Right lung (tissue), 5 donors: ENCODE data around the gene SPC24. TPM values are rescaled to one million over a fixed set of nuclear protein-coding genes. Genes with fewer than 3 reads are reported as not detected.
"Not testable (repeated sequence)": the region's sequence is repeated elsewhere in the genome, so short reads cannot be mapped to it uniquely, and the experiment has no call there.

Experiments used
- DNase-seq, 2 donors: peaks; one replicate each; pipeline ENCODE4 v3.0.0-alpha.2; 2013
- polyA plus RNA-seq, 5 donors: library from polyadenylated mRNA; unstranded; fragments of 120-200 nt; gene quantifications; one replicate each; pipeline versions ENCODE4 v1.2.1 to v1.2.3, GENCODE V29; 2013; ENCODE audit warnings: inconsistent platforms in 1 of 5, low replicate concordance in 1 of 5; ENCODE audit not compliant: insufficient read length in 5 of 5, insufficient read depth in 1 of 5

The SPC24 gene
- polyA plus RNA-seq, 5 donors, result 15.4 to 34.8 (median 24.9) TPM

GRCh38 chr19:11131471-11131870, 24.1 kb downstream of the SPC24 start:
- DNase-seq, result no peak

DNA sequence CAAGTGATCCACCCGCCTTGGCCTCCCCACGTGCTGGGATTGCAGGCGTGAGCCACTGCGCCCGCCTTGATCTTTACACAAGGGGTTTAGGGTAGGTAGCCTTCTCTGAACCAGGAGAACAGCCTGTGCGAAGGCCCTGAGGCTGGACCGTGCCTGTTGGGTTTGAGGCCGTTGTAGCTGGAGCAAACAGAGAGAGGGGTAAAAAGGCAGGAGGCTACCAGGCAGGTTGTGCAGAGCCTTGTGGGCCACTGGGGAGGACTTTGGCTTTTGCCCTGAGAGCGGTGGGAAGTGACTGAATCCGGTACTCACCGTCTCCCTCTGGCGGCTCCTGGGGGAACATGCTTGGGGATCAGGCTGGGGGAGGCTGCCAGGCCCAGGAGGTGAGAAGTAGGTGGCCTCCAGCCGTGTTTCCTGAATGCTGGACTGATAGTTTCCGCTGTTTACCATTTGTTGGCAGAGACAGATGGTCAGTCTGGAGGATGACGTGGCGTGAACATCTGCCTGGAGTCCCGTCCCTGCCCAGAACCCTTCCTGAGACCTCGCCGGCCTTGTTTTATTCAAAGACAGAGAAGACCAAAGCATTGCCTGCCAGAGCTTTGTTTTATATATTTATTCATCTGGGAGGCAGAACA, 24.6 kb downstream of the SPC24 start:
- peak; percentile 53 to 72 for DNase-seq

DNA sequence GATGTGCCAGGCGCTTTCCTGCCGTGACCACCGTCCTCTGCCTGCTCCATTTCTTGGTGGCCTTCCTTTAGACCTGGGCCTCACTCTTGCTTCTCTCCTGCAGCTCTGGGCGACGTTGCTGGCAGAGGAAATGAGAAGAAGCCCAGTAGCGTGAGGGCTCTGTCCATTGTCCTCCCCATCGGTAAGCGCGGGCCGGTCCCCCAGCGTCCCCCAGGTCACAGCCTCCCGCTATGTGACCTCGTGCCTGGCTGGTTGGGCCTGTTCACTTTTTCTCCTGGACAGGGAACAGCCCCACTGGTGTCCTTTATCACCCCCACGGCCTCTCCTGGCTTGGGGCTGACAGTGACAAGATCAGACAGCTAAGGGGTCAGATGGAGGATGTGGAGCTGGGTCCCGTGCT, 27.7 kb downstream of the SPC24 start:
- no peak for DNase-seq

DNA sequence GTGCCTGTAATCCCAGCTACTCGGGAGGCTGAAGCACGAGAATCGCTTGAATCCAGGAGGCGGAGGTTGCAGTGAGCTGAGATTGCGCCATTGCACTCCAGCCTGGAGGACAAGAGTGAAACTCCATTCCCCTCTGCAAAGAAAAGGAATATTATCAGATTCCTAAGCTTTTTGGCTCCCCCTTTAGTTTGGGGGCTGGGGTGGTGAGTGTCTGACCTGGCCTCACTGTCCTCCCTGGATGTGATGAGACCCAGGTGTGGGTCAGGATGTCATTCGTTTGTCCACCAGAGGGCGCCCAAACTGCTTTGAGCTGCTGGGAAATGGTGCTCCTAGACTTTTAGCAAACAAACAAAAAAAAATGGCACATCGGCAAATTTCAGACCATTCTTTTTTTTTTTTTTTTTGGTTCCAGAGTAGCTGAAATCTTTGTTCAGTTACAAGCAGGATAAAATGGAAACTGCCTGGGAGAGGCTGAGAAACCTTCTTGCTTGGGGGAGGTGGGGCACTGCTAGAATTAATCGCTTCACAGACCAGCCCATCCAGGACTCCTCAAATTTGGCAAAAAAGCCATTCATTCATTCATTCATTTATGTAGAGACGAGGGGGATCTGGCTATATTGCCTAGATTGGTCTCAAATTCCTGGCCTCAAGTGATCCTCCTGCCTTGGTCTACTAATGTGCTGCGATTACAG, 29.4 kb downstream of the SPC24 start:
- peak; percentile 67 to 80 for DNase-seq

DNA sequence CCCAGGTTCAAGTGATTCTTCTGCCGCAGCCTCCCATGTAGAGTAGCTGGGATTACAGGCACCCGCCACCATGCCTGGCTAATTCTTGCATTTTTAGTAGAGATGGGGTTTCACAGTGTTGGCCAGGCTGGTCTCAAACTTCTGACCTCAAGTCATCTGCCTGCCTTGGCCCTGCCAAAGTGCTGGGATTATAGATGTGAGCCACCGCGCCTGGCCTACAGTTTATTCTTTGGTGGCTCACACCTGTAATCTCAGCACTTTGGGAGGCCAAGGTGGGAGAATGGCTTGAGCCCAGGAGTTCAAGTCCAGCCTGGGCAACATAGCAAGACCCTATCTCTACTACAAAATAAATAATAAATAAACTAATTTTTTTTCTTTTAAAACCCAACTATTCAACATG, 31.4 kb downstream of the SPC24 start:
- DNase-seq, result not testable (repeated sequence)

GRCh38 chr19:11123114-11123513, 32.5 kb downstream of the SPC24 start:
- no peak for DNase-seq

GRCh38 chr19:11121963-11122362, 33.6 kb downstream of the SPC24 start:
- DNase-seq, result not testable (repeated sequence)

GRCh38 chr19:11116507-11116906, 39.1 kb downstream of the SPC24 start:
- DNase-seq, result no peak

DNA sequence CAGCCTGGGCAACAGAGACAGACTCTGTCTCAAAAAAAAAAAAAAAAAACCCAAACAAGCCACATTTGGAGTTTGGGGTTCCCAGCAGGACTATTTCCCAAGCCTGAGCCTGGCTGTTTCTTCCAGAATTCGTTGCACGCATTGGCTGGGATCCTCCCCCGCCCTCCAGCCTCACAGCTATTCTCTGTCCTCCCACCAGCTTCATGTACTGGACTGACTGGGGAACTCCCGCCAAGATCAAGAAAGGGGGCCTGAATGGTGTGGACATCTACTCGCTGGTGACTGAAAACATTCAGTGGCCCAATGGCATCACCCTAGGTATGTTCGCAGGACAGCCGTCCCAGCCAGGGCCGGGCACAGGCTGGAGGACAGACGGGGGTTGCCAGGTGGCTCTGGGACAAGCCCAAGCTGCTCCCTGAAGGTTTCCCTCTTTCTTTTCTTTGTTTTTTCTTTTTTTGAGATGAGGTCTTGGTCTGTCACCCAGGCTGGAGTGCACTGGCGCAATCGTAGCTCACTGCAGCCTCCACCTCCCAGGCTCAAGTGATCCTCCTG, 39.6 kb downstream of the SPC24 start:
- DNase-seq, result no peak

DNA sequence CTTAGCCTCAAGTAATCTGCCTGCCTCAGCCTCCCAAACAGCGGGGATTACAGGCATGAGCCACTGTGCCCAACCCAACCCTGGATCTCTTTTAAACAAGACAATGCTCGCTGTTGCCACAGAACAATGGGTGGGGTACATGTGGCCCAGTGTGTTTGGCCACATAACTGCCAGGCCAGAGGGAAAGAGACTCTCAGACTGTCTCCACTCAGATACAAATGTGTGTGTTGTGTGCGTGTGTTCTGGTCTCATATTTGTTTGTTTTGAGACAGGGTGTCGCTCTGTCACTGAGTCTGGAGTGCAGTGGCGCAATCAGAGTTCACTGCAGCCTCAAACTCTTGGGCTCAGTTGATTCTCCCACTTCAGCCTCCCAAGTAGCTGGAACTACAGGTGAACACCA, 40.5 kb downstream of the SPC24 start:
- no peak for DNase-seq

- DNase-seq, result no peak
These were observed 42.4 kb downstream of the SPC24 start for GRCh38 chr19:11113140-11113708.

- no peak for DNase-seq
These were observed 43.8 kb downstream of the SPC24 start for GRCh38 chr19:11111771-11112144.

DNA sequence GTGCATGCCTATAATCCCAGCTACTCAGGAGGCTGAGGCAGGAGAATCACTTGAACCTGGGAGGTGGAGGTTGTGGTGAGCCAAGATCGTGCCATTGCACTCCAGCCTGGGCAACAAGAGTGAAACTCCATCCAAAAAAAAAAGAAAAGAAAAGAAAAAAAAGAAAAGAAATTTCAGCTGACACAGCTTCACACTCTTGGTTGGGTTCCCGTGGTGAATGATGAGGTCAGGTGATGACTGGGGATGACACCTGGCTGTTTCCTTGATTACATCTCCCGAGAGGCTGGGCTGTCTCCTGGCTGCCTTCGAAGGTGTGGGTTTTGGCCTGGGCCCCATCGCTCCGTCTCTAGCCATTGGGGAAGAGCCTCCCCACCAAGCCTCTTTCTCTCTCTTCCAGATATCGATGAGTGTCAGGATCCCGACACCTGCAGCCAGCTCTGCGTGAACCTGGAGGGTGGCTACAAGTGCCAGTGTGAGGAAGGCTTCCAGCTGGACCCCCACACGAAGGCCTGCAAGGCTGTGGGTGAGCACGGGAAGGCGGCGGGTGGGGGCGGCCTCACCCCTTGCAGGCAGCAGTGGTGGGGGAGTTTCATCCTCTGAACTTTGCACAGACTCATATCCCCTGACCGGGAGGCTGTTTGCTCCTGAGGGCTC, 44.3 kb downstream of the SPC24 start:
- DNase-seq, result no peak

DNA sequence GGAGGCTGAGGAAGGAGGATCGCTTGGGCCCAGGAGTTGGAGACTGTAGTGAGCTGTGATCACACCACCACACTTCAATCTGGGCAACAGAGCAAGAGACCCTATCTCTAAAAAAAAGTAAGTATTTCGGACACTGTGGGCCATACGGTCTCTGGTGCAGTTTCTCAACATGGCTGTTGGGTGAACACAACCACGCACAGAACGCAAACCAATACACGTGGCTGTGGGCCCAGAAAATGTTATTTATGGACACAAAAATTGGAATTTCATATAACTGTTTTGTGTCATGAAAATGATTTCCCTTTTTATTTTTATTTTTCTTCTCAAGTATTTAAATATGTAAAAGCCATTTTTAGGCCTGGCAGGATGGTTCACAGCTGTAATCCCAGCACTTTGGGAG, 46.8 kb downstream of the SPC24 start:
- DNase-seq, result no peak

- no peak for DNase-seq
These were observed 49.1 kb downstream of the SPC24 start for GRCh38 chr19:11106477-11106876.

DNA sequence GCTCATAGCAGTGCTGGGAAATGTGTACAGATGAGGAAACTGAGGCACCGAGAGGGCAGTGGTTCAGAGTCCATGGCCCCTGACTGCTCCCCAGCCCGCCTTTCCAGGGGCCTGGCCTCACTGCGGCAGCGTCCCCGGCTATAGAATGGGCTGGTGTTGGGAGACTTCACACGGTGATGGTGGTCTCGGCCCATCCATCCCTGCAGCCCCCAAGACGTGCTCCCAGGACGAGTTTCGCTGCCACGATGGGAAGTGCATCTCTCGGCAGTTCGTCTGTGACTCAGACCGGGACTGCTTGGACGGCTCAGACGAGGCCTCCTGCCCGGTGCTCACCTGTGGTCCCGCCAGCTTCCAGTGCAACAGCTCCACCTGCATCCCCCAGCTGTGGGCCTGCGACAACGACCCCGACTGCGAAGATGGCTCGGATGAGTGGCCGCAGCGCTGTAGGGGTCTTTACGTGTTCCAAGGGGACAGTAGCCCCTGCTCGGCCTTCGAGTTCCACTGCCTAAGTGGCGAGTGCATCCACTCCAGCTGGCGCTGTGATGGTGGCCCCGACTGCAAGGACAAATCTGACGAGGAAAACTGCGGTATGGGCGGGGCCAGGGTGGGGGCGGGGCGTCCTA, 50.5 kb downstream of the SPC24 start:
- DNase-seq, result no peak

- DNase-seq, result not testable (repeated sequence)
These were observed 51.9 kb downstream of the SPC24 start for GRCh38 chr19:11103667-11104066.

DNA sequence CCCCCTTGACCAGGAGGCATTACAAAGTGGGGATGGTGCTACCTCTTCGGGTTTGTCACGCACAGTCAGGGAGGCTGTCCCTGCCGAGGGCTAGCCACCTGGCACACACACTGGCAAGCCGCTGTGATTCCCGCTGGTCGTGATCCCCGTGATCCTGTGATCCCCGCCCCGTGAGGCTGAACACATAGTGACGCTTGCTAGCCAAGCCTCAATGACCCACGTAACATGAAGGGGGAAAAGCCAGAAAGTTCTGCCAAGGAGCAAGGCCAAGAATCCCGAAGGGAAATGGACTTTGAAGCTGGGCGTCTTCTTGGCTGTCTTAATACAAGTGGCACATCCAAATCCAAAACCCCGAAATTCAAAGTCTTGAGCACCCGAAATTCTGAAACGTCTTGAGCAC, 52.6 kb downstream of the SPC24 start:
- DNase-seq, result no peak

DNA sequence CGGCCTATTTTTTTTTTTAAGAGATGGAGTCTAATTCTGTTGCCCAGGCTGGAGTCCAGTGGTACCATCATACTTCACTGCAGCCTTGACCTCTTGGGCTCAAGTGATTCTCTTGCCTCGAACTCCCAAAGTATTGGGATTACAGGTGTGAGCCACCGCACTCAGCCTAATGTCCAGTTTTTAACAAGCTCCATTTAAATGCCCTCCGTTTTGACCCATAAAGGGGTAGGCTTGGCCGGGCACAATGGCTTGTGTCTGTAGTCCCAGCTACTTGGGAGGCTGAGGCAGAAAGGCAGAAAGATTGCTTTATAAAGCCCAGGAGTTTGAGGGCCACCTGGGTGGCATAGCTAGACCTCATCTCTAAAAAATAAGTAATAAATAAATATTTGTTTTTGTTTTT, 54.5 kb downstream of the SPC24 start:
- DNase-seq, result no peak

GRCh38 chr19:11100049-11100448, 55.5 kb downstream of the SPC24 start:
- DNase-seq, result no peak

DNA sequence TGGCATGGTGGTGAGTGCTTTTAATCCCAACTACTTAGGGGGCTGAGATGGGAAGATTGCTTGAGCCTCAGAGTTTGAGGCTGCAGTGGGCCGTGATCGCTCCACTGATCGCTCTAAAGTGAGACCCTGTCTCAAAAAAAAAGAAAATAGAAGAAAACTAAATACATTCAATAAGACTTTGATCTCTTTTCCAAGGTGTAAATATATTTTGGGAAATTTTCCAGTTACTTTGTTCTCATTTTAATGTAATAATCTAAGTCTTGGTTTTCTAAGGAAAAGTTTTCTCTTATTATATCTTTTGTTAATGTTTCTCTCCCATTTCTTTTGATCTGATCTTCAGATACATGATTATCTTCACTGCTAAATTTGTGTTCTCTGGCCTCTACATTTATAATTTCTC, 56.7 kb downstream of the SPC24 start:
- DNase-seq, result no peak

DNA sequence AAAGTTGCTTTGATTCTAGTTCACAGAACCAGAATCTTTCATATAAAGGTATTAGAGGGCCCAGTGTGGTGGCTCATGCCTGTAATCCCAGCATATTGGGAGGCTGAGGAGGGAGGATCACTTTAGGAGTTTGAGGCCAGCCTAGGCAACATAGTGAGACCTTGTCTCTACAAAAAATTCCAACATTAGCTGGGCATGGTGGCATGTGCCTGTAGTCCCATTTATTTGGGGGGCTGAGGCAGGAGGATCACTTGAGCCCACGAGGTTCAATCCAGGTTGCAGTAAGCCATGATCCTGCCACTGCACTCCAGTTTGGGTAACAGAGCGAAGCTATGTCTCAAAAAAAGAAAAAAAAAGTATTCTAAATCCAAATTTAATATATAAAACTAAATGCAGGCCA, 57.3 kb downstream of the SPC24 start:
- DNase-seq, result no peak
